Uterus (tissue), 2 donors: ENCODE measurements around the gene YES1.

Experiments used
- CTCF ChIP-seq, 4 experiments: fragments of 200-600 bp in 2 of 4; fragments of 450-650 bp in 2 of 4; sonication (generic) in 2 of 4; IDR thresholded peaks; one replicate each; pipeline ENCODE4 v1.5.1; 2016 to 2019; ENCODE audit warnings: antibody characterized with exemption in 4 of 4, mild to moderate bottlenecking in 2 of 4, moderate library complexity in 1 of 4
- POLR2A ChIP-seq, 2 donors: fragments of 450-650 bp; IDR thresholded peaks; one replicate each; pipeline ENCODE4 v1.6.1; 2016; ENCODE audit warnings: antibody characterized with exemption in 2 of 2, mild to moderate bottlenecking in 1 of 2, moderate library complexity in 1 of 2

DNA sequence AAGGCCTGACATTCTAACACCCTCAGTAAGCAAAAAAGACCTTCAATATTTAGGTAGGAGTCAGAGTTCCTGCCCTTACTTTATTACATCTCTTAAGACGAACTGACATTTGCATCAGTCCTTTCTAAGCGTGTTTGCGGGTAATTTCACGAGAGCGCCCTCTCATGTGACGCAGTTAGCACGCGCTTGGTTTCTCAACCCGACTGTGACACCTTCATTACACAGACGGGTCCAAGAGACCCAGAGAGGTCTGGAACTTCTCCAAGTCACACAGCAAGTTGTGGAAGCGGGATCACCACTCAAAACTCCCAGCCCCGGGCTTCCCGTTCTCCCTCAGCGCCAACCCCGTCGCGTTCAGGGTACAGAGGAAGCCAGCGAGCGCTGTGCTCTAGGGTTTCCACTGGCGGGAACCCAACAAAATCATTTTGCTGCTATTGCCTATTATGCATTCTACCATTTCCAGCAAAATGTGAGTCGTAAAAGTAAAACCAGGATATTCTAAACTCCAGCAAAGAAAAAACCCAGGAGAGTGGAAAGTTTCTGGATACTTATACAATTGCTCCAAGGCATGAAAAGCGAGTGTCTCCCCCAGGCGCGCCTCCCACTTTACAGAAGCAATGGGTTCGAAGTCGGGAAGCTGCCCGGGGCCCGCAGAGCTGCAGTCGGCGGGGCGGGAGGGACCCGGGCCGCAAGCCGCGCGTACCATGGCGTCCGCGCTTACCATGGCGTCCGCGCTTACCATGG, 100.2 kb downstream of the YES1 start:
- TF ChIP-seq CTCF (IDR thresholded peaks at IDR 0.05) (no peak), POLR2A (IDR thresholded peaks at IDR 0.05) (no peak)
